Neuronal stem cell (in vitro differentiated cells): ENCODE measurements around the gene SH2D1A.
"Not testable (repeated sequence)": the region's sequence is repeated elsewhere in the genome, so short reads cannot be mapped to it uniquely, and the experiment has no call there.

Experiments used
- DNase-seq: peaks from one replicate; pipeline ENCODE4 v3.0.0-alpha.2; 2013; ENCODE audit warnings: low spot score
- H2AFZ ChIP-seq: one replicate; pipeline ENCODE4 v1.6.1; 2013; ENCODE audit warnings: mild to moderate bottlenecking, low read length, inconsistent platforms
- H2AK5ac ChIP-seq: 2 replicates; pipeline ENCODE4 v1.6.1; 2013; ENCODE audit warnings: low read depth, mild to moderate bottlenecking, inconsistent platforms, low read length, moderate library complexity, mixed read lengths
- H2BK120ac ChIP-seq: 2 replicates; pipeline ENCODE4 v1.6.1; 2013; ENCODE audit warnings: low read depth, mild to moderate bottlenecking, inconsistent platforms, low read length, moderate library complexity, mixed read lengths
- H2BK12ac ChIP-seq: one replicate; pipeline ENCODE4 v1.6.1; 2013; ENCODE audit warnings: low read length, inconsistent platforms
- H2BK15ac ChIP-seq: 2 replicates; pipeline ENCODE4 v1.6.1; 2013; ENCODE audit warnings: mild to moderate bottlenecking, low read length, inconsistent platforms, mixed read lengths
- H2BK5ac ChIP-seq: one replicate; pipeline ENCODE4 v1.6.1; 2013; ENCODE audit warnings: inconsistent platforms, mild to moderate bottlenecking, low read length, moderate library complexity
- H3K14ac ChIP-seq: one replicate; pipeline ENCODE4 v1.6.1; 2013; ENCODE audit warnings: low read length, inconsistent platforms
- H3K18ac ChIP-seq: 2 replicates; pipeline ENCODE4 v1.6.1; 2013; ENCODE audit warnings: low read length, inconsistent platforms
- H3K23ac ChIP-seq: 2 replicates; pipeline ENCODE4 v1.6.1; 2013; ENCODE audit warnings: low read depth, mild to moderate bottlenecking, mixed read lengths, low read length, inconsistent platforms; ENCODE audit not compliant: poor library complexity
- H3K27ac ChIP-seq: replicated peaks from 3 replicates; pipeline ENCODE4 v1.5.1; 2013; ENCODE audit warnings: low read length, inconsistent platforms
- H3K27me3 ChIP-seq, 3 experiments: 2 replicates each; pipeline ENCODE4 v1.6.1; 2013; ENCODE audit warnings: low read length in 3 of 3, mild to moderate bottlenecking in 2 of 3, inconsistent platforms in 1 of 3, low read depth in 1 of 3, mixed read lengths in 1 of 3, moderate library complexity in 1 of 3; ENCODE audit not compliant: control insufficient read depth in 3 of 3, insufficient read depth in 3 of 3
- H3K36me3 ChIP-seq, 2 donors: replicated peaks in 1 of 2; 2 replicates each; pipeline ENCODE4 v1.6.1; 2013; ENCODE audit warnings: low read length in 2 of 2; ENCODE audit not compliant: control insufficient read depth in 2 of 2, insufficient read depth in 2 of 2
- H3K4ac ChIP-seq: 2 replicates; pipeline ENCODE4 v1.6.1; 2013; ENCODE audit warnings: inconsistent platforms, mild to moderate bottlenecking, low read length, moderate library complexity
- H3K4me1 ChIP-seq, 2 donors: 1 replicate in 1 of 2; 2 replicates in 1 of 2; pipeline ENCODE4 v1.6.1; 2013; ENCODE audit warnings: low read length in 2 of 2, low read depth in 1 of 2; ENCODE audit not compliant: control insufficient read depth in 2 of 2, insufficient read depth in 1 of 2
- H3K4me2 ChIP-seq: one replicate; pipeline ENCODE4 v1.6.1; 2013; ENCODE audit warnings: mild to moderate bottlenecking, low read length, inconsistent platforms; ENCODE audit not compliant: insufficient read depth, poor library complexity, severe bottlenecking
- H3K4me3 ChIP-seq, 2 donors: 2 replicates each; pipeline ENCODE4 v1.5.1; 2013; ENCODE audit warnings: low read length in 2 of 2, mild to moderate bottlenecking in 2 of 2, inconsistent platforms in 1 of 2, moderate library complexity in 1 of 2
- H3K79me1 ChIP-seq: one replicate; pipeline ENCODE4 v1.6.1; 2013; ENCODE audit warnings: low read depth, mild to moderate bottlenecking, inconsistent platforms, low read length, moderate library complexity
- H3K9ac ChIP-seq: one replicate; pipeline ENCODE4 v1.6.1; 2013; ENCODE audit warnings: mild to moderate bottlenecking, low read depth, low read length, inconsistent platforms; ENCODE audit not compliant: poor library complexity
- H3K9me3 ChIP-seq, 2 donors: replicated peaks in 1 of 2; 2 replicates each; pipeline versions ENCODE3 to v1.6.1; 2013; ENCODE audit warnings: low read length in 2 of 2, mild to moderate bottlenecking in 2 of 2, inconsistent platforms in 1 of 2, low read depth in 1 of 2, mixed read lengths in 1 of 2, moderate library complexity in 1 of 2; ENCODE audit not compliant: control insufficient read depth in 2 of 2, insufficient read depth in 1 of 2
- H4K8ac ChIP-seq: one replicate; pipeline ENCODE4 v1.6.1; 2013; ENCODE audit warnings: low read depth, mild to moderate bottlenecking, inconsistent platforms, low read length, moderate library complexity
- H4K91ac ChIP-seq: one replicate; pipeline ENCODE4 v1.6.1; 2013; ENCODE audit warnings: low read length, low read depth, mild to moderate bottlenecking, inconsistent platforms; ENCODE audit not compliant: poor library complexity
- WGBS, 2 donors: extraction: QIAGEN DNeasy Blood & Tissue Kit; methylation state at CpG; one replicate each; pipeline ENCODE4 v1.1.7; 2013; ENCODE audit warnings: missing lambda C conversion rate in 2 of 2, mixed read lengths in 1 of 2; ENCODE audit not compliant: insufficient read length in 2 of 2, insufficient replicate concordance in 1 of 2; ENCODE audit errors: extremely low coverage in 2 of 2; 5-methylcytosine and 5-hydroxymethylcytosine counted together

SH2D1A gene

GRCh38 chrX:124334555-124334954, 11.8 kb upstream of the SH2D1A start:
- not testable (repeated sequence) for H3K4me3 ChIP-seq, H2AFZ ChIP-seq, H3K4ac ChIP-seq, H3K27me3 ChIP-seq, H2BK12ac ChIP-seq, H3K36me3 ChIP-seq, H3K79me1 ChIP-seq, H3K27ac ChIP-seq, H3K23ac ChIP-seq, H2BK15ac ChIP-seq, H4K91ac ChIP-seq, H2BK120ac ChIP-seq, H3K9me3 ChIP-seq, H3K14ac ChIP-seq, H3K4me2 ChIP-seq, DNase-seq, H3K4me1 ChIP-seq, H3K18ac ChIP-seq, H2AK5ac ChIP-seq, H2BK5ac ChIP-seq, H3K9ac ChIP-seq, H4K8ac ChIP-seq
- WGBS, 2 donors = no CpG with 5 or more reads among the region's 2 CpGs

GRCh38 chrX:124335598-124335997, 10.8 kb upstream of the SH2D1A start:
- Histone ChIP-seq H3K79me1 (no peaks in the 10 kb centered on the region), H2AK5ac (no peak overlapping the region), H4K91ac (no peak overlapping the region), H3K4me2 (no peak overlapping the region), H2BK5ac (no peak overlapping the region), H3K4ac (no peak overlapping the region), H2BK15ac (no peak overlapping the region), H3K9ac (no peak overlapping the region), H3K18ac (no peak overlapping the region), H4K8ac (no peak overlapping the region), H3K23ac (no peak overlapping the region), H3K36me3 (no peaks in the 10 kb centered on the region), H3K27me3 (no peaks in the 10 kb centered on the region), H2AFZ (no peak overlapping the region), H3K4me1 (no peaks in the 10 kb centered on the region), H3K14ac (no peak overlapping the region), H2BK12ac (no peak overlapping the region), H3K4me3 (no peak overlapping the region), H3K27ac (no peak overlapping the region), H2BK120ac (no peak overlapping the region), H3K9me3 (no peaks in the 10 kb centered on the region)
- WGBS, 2 donors = no CpG with 5 or more reads among the region's 1 CpG
- DNase-seq = no peak

- Histone ChIP-seq H2AFZ (no peak overlapping the region), H3K9ac (no peak overlapping the region), H3K9me3 (no peaks in the 10 kb centered on the region), H3K14ac (no peak overlapping the region), H3K18ac (no peak overlapping the region), H3K4me3 (no peak overlapping the region), H3K4me2 (no peak overlapping the region), H3K27me3 (no peaks in the 10 kb centered on the region), H2BK15ac (no peak overlapping the region), H3K4me1 (no peaks in the 10 kb centered on the region), H4K8ac (no peak overlapping the region), H2AK5ac (no peak overlapping the region), H2BK120ac (no peak overlapping the region), H3K27ac (no peak overlapping the region), H3K4ac (no peak overlapping the region), H2BK12ac (no peak overlapping the region), H3K79me1 (no peaks in the 10 kb centered on the region), H4K91ac (no peak overlapping the region), H2BK5ac (no peak overlapping the region), H3K23ac (no peak overlapping the region), H3K36me3 (no peaks in the 10 kb centered on the region)
- DNase-seq = no peak
- WGBS, 2 donors = no CpG with 5 or more reads among the region's 1 CpG
Observed at GRCh38 chrX:124337916-124338315, 8.4 kb upstream of the SH2D1A start.

- Histone ChIP-seq H3K36me3 (no peaks in the 10 kb centered on the region), H2AK5ac (no peak overlapping the region), H4K91ac (no peak overlapping the region), H2BK120ac (no peak overlapping the region), H2AFZ (no peak overlapping the region), H3K4ac (no peak overlapping the region), H3K27me3 (no peaks in the 10 kb centered on the region), H4K8ac (no peak overlapping the region), H3K79me1 (no peaks in the 10 kb centered on the region), H3K14ac (no peak overlapping the region), H3K23ac (no peak overlapping the region), H3K4me1 (no peaks in the 10 kb centered on the region), H2BK15ac (no peak overlapping the region), H2BK5ac (no peak overlapping the region), H3K9me3 (no peaks in the 10 kb centered on the region), H3K4me3 (no peak overlapping the region), H2BK12ac (no peak overlapping the region), H3K4me2 (no peak overlapping the region), H3K18ac (no peak overlapping the region), H3K27ac (no peak overlapping the region), H3K9ac (no peak overlapping the region)
- WGBS, 2 donors = no CpG with 5 or more reads among the region's 6 CpGs
- no peak for DNase-seq
Observed at GRCh38 chrX:124338733-124339514, 7.4 kb upstream of the SH2D1A start.
